HG03060 (cell line): ENCODE measurements around the gene MINDY2.
"Not testable (repeated sequence)": the region's sequence is repeated elsewhere in the genome, so short reads cannot be mapped to it uniquely, and the experiment has no call there.

ENCODE experiments used
- ATAC-seq: cut with Tn5 transposase; IDR thresholded peaks from one replicate; pipeline ENCODE4 v1.9.1; 2021; ENCODE audit warnings: low read depth, moderate number of reproducible peaks; ENCODE audit not compliant: unreplicated experiment

The MINDY2 gene

GRCh38 chr15:58876306-58877106, 105.4 kb downstream of the MINDY2 start:
- no peak for ATAC-seq

- no peak for ATAC-seq
Measured at GRCh38 chr15:58877999-58878825, 107.1 kb downstream of the MINDY2 start.

GRCh38 chr15:58880320-58880719, 109.2 kb downstream of the MINDY2 start:
- ATAC-seq: no peak

GRCh38 chr15:58882243-58882642, 111.1 kb downstream of the MINDY2 start:
- ATAC-seq: no peak

DNA sequence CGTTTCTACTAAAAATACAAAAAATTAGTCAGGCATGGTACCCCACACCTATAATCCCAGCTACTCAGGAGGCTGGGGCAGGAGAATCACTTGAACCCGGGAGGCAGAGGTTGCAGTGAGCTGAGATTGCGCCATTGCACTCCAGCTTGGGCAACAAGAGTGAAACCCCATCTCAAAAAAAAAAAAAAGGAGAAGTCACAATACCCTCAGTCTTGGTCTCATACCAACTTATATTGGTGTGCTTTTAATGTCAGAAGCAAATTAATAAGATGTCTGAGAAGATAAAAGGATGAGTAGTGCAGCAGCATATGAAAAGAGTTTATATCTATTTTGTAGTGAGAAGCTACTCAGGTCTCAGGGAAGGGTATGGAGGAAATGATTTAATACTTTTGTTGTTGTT, 112.8 kb downstream of the MINDY2 start:
- ATAC-seq: not testable (repeated sequence)

DNA sequence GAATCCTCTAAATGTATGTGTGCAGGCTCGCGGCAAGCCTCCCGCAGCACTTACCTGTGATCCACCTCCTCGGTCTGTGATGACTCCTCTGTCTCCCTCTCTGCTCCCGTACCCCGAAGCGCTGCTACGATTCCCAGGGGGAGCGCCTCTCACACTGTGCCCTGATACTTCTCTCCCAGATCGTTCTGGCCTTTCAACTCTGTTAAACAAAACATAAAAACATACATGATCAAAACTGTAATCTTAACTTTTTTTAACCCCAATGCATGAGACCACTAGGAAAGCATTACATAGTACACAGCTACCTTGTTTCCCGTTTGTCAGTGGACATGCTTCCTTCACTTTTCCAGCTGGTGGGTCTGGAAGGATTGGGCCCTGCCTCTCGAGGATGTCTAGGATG, 115.8 kb downstream of the MINDY2 start:
- no peak for ATAC-seq

GRCh38 chr15:58889363-58889762, 118.3 kb downstream of the MINDY2 start:
- no peak for ATAC-seq

DNA sequence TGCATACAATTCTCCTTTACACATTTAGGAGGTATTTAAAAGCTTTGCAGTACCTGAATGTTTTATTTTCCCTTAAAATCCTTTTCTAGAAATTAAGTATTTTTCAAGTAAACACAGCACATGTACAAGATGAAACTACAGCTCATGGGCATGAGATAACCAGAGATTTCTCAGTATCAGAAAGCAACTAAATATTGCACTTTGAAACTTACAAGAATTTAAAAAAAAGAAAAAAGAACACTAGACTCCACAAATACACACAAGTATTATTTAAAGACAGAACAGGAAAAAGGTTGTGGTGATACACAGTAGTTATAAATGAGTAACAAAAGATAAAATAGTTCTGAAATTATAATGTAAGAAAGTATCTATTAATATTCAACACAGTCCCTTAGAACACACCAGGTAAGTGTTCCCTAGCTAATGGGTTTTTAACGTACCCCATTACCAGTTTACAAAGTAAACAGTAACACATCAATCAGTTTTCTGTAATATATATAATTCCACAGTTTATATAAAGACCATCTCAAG, 127.1 kb downstream of the MINDY2 start:
- no peak for ATAC-seq

- no peak for ATAC-seq
Measured at GRCh38 chr15:58900631-58901030, 129.5 kb downstream of the MINDY2 start.

DNA sequence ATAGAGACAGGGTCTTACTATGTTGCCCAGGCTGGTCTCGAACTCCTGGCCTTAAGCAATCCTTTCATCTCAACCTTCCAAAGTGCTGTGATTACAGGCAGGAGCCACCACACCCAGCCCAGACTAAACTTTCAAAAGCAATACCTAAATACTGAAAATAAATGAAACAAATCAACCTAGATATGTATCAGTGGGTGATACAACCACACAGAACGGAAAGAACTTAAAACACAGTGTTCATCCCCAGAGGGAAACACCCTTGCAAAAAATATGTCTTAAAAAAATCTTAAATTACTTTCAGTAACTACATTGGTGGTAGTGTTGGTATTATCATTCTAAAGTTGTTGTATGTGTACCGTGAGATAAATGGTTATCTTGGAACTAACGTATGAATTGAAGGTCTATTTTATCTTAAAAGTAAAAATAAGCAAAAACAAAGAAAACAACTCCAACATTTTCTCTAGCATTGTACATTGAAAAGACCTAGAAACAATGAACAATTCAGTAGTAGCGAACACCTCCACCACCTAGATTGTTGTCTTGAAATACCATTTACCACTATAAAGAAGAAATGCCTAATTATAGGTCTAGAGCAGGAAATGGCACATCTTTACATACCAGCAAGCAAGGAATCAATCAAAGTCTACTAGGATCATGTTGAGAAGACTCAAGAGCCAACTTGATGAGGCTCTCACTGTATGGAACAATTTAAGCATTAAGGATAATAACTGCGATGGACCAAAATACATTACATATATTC, 137.6 kb downstream of the MINDY2 start:
- no peak for ATAC-seq

DNA sequence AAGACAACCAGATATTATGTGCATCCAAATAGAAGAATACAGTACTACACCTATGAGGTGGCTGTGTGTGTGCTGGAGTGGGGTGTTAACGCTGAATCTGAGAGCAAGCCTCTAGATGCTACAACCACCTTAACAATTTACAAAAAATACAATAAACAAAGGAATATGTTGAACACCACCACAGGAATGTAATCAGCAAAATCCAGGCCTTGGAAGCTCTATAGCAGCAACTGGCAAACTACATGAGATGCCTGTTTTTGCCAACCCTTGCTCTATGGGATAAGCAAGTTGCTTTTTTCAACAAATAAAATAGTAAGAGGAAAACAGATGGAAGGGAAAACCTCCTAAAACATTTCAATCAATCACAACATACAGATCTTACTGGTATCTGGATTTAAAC, 138.5 kb downstream of the MINDY2 start:
- no peak for ATAC-seq

DNA sequence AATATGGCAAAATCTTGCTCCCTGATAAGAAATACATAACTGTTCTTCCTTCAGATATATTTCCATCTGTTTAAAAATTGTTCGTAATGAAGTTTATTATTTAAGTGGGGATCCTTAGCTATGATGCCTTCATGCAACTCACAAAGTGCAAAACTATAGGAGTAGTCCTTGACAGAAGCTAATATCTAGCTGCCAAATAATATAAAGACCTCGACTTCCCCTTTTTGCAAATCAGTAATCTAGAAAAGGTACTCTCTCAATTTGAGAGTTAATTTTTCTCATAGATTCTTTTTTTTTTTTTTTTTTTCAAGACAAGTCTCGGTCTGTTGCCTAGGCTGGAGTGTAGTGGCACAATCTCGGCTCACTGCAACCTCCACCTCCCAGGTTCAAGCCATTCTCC, 139.4 kb downstream of the MINDY2 start:
- no peak for ATAC-seq
